Measurements from ENCODE around the gene AGAP5. TPM values are rescaled to one million over a fixed set of nuclear protein-coding genes. Genes with fewer than 3 reads are reported as not detected.

Gene AGAP5
- 0.65 and 2.4 TPM in 2 replicates for total RNA-seq

GRCh38 chr10:73697675-73698159, at the start of gene AGAP5:
TSS of gene AGAP5 (minus strand) at chr10:73698109. CDS start at chr10:73697755, 354 bp downstream.

DNA sequence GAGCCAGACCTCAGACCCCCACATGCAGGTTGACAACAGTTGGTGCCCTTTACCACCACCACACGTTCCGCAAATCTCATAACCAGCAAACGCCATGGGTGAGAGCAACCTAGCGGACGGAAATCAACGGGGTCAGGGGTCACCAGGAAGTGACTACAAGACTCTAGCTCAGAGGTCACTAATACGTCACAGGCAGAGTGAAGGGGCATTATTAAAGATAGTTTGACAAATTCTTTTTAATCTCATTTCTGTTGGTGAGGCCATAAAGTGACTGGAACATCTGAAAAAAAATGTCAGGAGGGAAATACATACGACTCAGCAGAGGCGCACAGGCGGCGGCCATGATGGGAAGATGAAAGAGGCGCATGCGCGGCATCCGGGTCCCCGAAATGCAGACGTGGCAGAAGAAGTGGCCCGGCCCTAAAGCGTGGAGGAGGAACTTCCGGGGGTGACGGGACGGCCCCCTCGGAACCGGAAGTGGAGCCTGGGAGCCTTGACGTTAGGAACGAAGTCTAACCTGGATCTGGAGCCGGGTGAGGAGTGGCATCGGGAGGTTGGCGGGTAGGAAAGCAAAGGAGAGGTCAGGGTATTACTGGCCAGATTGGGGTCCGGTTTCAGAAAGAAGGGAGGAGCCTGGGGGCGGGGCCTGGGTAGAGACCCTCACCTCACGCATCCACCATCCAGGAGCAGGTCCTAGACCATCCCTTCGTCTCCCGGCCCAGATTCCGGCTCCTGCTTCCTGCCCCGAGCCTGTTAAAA, 46.2 kb upstream of the AGAP5 start, which contains the start of gene SEC24C:
Gene SEC24C (plus strand): TSS at position 468 of the 759 bp plus-strand sequence. CDS start 2,461 bp downstream, outside the sequence.

DNA sequence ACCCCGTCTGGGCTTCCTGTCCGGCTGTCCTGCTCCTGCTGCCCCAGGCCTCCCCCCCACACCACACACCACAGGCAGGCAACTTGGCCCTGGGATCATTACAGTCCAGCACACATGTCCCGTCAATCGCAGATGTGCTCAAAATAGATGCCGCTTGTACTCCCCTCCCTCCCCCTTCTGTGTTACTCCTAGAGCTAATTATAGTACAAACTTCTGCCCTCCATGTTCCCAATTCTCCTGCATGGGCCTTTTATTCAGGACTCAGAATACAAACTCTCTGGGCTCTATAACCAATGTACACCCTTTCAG, 42.0 kb downstream of the AGAP5 start, which contains the start of gene SYNPO2L:
Gene SYNPO2L (minus strand): TSS at position 40 of the 309 bp plus-strand sequence. CDS start 107 bp downstream, outside the sequence.

GRCh38 chr10:73641328-73642060, 56.4 kb downstream of the AGAP5 start, which contains the start of gene MYOZ1:
TSS of gene MYOZ1 (minus strand) at chr10:73641474. CDS start at chr10:73640017, 1,457 bp downstream.

Other genes with a start within 250 kb of the AGAP5 start
- gene PPP3CB, start 202.1 kb downstream of the AGAP5 start, total RNA-seq, result 13.8 and 17.8 TPM in 2 replicates
- 18.1 and 24.7 TPM in 2 replicates for gene USP54, start 106.8 kb downstream of the AGAP5 start, total RNA-seq
- 0.89 TPM in 1 of 2 replicates, not detected in the other for gene MYOZ1, start 56.6 kb downstream of the AGAP5 start, total RNA-seq
- not detected in 2 replicates for gene SYNPO2L, start 42.1 kb downstream of the AGAP5 start, total RNA-seq
- gene SEC24C, start 46.3 kb upstream of the AGAP5 start, total RNA-seq, result 67.2 and 85.7 TPM in 2 replicates
- 20.5 and 36.7 TPM in 2 replicates for gene CHCHD1, start 83.9 kb upstream of the AGAP5 start, total RNA-seq
- 42.9 and 83.2 TPM in 2 replicates for gene ZSWIM8, start 87.5 kb upstream of the AGAP5 start, total RNA-seq
- 9.3 and 19.5 TPM in 2 replicates for gene NDST2, start 113.5 kb upstream of the AGAP5 start, total RNA-seq
- gene CAMK2G, start 176.4 kb upstream of the AGAP5 start, total RNA-seq, result 18.5 and 19.9 TPM in 2 replicates
- 122 and 154 TPM in 2 replicates for gene PLAU, start 213.0 kb upstream of the AGAP5 start, total RNA-seq